Activated CD8-positive, alpha-beta memory T cell treated with anti-CD3 and anti-CD28 coated beads for 4 hours (primary cell): ENCODE results near the gene TMEM198.

Experiments used
- DNase-seq, 2 donors: peaks; one replicate each; pipeline ENCODE4 v3.0.0-alpha.2; 2020; ENCODE audit warnings: low read depth in 2 of 2

TMEM198 gene

DNA sequence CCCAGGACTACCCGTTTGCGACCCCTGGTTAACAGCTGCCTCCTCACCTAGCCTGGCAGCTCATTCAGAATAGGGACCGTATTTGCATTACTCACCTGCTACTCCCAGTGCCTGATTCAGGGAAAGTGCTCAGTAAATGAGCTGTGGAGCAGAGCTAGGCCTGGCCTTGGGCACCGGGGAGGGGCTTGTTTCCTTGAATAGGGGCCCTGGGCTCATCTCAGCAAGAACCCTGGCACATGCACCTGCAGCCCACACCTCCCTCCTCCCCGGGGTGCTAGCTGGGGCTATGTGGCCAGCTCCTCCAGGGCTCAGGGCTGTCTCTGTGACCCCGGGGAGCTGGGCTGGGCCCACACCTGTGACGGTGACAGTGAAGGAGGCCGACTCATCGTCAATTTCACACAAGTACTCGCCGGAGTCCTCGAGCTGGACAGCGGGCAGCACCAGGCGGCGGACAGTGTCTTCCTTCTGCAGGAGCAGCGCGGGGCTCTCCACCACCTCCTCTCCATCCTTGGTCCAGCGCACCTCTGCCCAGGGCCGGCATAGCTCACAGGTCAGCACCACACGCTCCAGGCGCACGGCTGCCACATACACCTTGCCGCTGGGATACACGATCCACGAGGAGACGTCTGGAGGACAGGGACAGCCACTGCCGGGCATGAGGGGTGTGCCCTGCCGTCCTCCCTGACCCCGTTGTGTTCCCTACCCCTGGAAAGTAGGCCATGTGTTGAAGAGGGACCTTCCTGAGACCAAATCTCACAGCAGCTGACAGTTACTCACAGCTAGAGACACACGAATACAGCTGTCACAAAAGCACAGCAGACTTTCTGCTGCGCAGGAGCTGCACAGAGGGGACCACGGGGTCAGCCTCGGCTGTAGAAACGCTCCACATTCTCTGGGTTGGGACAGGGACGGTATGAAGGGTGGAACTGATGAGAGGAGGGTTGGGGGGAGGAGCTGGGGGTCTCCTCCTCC, 18.5 kb downstream of the TMEM198 start:
- DNase-seq, result no peak

DNA sequence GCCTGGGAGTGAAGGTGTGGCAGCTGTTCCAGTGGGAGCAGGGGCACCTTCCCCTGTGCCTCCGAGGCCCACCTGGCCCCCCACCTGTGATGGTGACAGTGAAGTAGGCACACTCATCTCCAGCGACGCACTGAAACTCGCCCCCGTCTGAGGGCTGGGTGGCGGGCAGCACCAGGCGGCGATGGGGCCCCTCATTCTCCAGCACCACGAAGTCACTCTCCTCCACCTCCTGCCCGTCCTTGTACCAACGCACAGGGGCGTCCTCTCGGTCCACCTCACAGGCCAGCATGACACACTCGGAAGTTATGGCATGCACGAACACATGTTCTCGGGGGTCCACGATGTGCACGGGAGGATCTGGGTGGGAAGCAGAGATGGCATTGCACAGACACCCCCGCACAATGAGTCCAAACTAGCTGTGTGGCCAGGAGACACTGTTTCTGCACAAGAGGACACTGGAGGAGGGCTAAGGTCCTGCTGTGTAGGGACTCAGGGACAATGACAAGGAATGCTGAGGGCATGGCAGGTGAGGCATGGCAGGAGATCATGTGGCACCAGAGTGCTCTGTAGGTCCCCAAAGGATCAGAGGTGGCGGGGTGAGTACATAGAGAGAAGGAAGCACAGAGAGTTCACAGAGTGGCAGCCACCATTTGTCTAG, 19.6 kb downstream of the TMEM198 start:
- no peak for DNase-seq

DNA sequence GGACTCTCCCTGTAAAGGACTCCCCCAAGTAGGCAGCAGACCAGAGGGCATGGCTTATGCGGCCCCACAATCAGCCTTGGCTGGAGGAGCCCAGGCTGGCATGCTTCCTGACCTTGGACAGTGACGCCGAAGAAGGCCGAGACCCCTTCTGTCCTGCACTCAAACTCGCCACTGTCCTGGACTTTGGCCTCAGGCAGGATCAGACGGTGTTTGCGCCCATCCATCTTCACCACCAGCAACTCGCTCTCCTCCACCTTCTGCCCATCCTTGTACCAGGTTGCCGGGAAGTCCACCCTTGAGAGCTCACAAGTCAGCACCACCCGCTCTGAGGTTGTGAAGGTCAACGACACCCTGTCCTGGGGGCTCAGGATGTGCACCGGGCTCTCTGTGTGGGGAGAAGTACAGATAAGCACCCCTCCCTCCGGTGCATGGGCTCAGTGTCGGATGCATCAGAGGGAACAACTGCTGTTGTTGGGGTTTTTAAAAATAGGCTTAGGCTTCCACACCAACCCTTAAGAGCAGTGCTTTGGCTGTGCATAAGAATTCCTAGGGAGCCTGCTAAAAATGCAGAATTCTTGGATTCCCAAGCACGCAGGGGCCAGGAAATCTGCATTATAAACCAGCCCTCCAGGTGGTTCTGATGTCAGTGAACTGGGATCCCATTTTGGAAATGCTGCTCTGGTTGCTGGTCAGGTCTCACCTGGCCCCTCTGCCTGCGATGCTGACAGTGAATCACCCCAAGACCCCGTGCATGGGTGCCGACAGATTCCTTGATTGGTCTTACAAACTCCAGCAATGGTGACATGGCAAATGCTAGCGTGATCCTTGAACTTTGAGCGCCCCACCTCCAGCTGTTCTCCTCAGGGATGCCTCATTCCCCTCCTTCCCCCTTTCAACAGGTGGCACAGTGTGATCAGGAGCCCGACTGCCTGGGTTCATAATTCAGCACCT, 21.6 kb downstream of the TMEM198 start:
- DNase-seq, result no peak

DNA sequence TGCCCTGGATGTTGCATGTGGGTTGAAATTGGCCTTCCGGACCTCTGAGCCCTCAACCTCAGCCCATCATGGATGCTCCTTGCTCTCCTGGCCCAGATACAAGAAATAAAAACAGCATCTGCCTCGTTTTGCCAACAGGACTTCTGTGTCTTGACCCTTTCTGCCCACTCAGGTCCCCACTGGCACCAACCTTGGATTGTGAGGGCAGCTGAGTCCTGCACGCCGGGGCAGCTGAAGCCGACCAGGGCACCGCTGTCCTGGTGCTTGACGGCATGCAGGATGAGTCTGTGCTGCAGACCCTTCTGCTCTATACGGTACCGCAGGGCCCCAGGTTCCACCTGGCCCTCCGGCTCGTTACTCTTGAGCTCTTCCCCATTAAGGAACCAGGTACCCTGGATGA, 22.8 kb downstream of the TMEM198 start:
- no peak for DNase-seq

DNA sequence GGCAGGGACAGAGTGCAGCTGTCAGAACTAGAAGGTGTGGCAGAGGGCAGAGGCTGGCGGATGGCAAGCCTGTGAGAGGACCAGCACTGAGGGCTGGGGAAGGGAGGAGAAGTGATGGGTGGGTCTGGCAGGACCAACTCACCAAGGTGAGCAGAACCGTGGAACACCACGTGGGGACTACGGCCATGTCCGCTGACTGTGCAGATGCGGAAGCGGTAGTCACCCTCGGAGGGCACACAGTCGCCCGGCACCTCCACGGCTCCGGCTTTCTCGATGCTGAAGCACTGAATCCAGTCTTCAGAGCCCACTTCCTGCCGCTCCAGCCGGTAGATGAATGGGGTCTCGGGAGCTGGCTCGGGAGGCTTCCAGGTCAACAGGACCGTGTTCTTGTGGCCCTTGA, 23.3 kb downstream of the TMEM198 start:
- DNase-seq, result no peak

DNA sequence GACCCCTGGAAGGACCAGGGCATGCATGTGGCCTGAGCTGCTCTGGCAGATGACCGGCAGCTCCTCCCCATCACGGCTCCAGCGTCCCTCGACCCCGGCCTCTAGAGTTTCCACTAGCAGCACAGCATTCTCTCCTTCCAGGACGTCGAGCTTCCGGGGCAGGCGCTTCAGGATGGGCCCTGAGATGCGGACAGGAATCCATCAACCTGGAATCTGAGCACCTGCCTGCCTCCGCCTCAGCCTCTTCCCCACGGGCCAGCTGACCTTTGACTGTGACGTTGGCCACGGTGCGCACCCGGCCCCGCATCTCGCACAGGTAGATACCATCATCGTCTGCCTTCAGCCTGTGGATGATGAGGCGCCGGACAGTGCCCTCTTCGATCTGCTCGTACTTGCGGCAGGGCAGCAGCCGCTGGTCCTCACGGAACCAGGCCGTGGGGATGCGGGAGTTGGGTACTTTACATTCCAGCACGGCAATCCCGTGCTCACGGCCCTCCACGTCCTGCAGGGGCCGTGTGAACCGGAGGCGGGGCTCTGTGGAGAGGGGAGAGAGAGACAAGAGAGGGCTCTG, 24.0 kb downstream of the TMEM198 start:
- DNase-seq, result no peak

DNA sequence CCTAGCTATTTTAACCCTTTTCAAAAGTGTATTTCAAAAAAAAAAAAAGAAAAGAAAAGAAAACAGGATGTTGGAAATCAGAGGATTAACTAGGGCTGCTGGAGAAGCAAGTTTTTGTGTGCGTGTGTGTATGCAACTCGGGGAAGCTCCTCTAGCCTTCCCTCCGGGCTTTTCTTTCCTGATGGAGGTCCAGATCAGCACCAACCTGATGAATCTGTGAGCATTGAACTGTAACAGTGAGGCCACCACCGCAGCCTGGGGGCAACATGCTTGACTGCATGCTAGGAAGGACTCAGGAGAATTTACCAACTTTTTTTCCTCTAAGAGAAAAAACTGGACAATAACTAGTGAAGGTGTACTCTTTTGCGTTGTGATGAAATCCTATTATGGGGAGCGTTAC, 25.2 kb downstream of the TMEM198 start:
- DNase-seq, result no peak

DNA sequence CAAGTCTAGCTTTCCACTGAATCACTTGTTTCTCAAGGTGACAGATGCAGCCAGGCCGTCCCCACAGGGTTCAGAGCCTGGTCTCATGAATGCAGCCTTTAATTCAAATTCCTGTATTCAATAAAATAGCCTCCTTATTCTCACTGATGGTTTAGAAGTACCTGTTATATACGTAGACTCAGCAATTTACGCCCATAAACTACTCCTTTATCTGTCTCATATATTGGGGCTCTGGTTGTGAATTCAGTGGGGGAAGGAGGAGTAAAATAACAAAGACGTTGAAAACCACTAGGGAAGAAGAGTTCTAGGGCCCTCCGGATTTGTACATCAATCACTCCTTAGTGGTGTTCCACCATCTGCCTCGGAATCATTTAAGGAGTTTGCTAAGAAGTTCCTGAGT, 25.8 kb downstream of the TMEM198 start:
- no peak for DNase-seq

DNA sequence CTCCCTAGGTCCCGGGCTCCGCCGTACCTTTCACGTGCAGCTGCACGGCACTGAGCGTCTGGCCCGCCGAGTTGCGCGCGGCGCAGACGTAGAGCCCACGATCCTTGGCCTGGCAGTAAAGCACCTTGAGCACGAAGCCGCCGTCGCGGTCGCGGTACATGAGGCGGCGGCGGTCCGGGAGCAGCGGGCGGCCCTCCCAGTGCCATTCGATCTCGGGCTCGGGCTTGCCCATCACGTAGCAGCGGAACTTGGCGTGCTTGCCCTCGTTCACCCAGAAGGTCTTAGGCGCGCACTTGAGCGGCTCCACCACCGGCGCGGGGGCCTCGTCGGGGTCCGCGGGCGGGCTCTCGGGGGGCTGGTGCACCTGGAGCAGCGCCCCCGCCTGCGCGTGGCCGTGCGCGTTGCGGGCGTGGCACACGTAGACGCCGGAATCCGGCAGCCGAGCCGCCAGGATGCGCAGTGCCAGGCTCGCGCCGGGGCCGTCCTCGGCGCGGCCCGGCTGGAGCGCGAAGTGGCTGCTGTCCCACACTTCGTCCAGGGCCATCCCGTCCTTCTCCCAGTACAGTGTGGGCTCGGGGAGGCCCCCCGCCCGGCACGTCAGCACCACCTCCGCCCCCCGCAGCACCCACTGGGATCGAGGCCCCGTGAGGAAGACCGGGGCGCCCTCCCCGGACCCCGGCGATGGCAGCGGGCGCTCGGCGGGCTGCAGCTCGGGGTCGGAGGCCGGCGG, 26.5 kb downstream of the TMEM198 start:
- DNase-seq, result no peak

DNA sequence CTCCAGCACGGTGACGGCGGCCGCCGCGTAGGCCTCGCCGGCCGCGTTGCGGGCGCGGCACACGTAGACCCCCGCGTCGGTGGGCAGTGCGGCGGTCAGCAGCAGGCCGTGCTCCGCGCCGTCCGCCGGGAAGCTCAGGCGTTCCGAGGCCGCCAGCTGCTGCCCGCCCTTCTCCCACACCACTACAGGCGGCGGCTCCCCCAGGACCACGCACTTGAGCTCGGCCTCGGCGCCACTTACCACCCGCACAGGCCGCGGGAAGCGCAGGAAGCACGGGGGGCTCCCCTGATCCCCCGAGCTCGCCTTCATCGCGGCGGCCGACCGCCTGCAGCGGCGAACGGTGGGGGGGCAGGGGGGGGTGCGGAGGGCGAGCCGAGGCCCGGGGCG, 27.1 kb downstream of the TMEM198 start:
- no peak for DNase-seq

DNA sequence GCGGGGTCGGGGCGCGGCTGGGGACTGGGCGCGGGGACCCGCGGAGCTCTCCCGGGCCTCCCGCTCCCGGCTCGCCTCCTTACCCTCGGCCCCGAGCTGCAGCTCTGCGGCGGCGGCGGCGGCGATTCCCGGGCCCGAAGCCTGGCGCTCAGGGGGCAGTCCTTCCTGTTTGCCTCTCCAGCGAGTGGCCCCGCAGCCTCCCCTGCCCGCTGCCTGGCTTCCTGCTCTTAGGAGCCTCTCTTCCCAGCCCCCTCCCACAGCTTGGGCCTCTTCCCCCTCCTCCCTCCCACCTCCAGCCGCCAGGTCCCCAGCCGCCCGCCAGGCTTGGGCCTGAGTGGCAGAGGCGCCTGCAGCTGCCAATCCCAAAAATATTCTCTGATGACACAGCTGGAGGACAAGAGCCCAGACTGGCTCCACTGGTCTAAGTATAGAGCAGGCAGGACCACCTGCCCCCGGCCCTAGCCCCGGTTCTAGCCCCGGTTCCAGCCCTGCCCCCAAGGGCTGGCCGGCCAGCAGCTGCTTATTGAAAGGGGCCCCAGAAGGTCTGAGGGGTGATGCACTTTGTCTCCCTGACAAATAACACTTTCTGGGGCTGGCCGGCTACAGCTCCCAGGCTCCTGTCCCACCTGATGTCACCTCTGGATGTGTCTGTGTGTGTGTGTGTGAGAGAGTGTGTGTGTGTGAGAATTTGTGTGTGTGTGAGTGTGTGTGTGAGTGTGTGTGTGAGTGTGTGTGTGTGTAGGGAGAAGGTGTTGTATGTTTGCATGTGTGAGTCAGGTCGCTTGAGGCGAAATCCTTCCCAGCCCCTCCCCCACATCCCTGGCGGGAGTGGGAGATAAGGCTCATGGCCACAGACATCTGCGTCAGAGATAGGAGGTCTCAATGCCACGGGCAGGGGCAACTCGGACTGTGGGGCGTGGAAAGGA, 27.7 kb downstream of the TMEM198 start, which contains the start of gene OBSL1:
Gene OBSL1, minus strand, starts transcription at position 229 of the 926 bp plus-strand sequence. CDS start 307 bp downstream, outside the sequence.
- no peak for DNase-seq

DNA sequence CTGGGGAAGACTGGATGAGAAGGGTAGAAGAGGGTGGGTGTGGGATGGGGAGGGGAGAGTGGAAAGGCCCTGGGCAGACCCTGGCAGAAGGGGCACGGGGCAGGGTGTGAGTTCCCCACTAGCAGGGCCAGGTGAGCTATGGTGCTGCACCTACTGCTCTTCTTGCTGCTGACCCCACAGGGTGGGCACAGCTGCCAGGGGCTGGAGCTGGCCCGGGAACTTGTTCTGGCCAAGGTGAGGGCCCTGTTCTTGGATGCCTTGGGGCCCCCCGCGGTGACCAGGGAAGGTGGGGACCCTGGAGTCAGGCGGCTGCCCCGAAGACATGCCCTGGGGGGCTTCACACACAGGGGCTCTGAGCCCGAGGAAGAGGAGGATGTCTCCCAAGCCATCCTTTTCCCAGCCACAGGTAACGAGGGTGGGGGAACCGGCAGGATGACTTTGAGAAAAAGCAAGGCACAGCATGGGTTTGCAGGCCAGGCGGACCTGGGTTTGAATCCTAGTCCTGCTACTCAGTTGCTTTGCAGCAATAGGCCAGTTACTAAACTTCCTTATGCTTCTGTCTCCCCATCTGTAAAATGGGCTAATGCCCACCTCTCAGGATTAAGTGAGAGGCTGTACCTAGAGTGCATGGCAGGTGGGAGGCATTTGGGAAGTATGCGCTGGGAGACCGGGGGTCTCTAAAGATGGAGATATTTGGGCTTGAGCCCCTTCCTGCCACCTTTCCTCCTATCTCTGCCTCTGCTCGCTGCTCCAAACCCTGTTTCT, 28.6 kb downstream of the TMEM198 start, which contains the start of gene INHA:
Gene INHA, plus strand, starts transcription at position 74 of the 765 bp plus-strand sequence. Its CDS starts 65 bp downstream, at position 139.
- no peak for DNase-seq

DNA sequence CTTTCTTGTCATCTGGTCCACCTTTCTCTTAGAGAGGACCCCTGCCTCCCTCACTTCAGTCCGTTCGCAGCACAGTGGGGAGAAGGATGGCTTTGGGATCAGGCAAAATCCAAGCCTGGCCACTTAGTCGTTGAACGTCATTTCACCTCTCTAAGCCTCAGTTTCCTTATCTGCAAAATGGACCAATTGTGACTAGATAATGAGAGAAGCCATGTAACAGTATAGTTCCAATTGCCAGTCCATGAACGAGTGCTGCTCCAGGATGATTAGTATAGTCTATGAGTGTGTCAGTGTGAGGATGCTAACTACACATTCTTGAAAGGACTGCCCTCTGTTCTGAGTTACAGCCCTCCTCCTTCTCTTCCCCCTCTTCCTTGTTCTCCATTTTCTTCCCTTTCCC, 29.3 kb downstream of the TMEM198 start:
- no peak for DNase-seq

DNA sequence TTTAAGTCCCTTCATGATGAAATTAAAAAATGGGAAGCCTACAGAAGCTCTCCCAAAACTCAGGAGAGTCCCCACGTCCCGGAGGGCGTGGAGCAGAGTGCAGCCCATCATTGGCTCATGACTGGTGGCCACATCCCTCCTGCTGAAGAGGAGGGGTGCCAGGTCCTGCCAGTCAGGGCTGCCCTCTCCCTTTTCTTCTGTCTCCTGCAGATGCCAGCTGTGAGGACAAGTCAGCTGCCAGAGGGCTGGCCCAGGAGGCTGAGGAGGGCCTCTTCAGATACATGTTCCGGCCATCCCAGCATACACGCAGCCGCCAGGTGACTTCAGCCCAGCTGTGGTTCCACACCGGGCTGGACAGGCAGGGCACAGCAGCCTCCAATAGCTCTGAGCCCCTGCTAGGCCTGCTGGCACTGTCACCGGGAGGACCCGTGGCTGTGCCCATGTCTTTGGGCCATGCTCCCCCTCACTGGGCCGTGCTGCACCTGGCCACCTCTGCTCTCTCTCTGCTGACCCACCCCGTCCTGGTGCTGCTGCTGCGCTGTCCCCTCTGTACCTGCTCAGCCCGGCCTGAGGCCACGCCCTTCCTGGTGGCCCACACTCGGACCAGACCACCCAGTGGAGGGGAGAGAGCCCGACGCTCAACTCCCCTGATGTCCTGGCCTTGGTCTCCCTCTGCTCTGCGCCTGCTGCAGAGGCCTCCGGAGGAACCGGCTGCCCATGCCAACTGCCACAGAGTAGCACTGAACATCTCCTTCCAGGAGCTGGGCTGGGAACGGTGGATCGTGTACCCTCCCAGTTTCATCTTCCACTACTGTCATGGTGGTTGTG, 30.9 kb downstream of the TMEM198 start:
- no peak for DNase-seq

DNA sequence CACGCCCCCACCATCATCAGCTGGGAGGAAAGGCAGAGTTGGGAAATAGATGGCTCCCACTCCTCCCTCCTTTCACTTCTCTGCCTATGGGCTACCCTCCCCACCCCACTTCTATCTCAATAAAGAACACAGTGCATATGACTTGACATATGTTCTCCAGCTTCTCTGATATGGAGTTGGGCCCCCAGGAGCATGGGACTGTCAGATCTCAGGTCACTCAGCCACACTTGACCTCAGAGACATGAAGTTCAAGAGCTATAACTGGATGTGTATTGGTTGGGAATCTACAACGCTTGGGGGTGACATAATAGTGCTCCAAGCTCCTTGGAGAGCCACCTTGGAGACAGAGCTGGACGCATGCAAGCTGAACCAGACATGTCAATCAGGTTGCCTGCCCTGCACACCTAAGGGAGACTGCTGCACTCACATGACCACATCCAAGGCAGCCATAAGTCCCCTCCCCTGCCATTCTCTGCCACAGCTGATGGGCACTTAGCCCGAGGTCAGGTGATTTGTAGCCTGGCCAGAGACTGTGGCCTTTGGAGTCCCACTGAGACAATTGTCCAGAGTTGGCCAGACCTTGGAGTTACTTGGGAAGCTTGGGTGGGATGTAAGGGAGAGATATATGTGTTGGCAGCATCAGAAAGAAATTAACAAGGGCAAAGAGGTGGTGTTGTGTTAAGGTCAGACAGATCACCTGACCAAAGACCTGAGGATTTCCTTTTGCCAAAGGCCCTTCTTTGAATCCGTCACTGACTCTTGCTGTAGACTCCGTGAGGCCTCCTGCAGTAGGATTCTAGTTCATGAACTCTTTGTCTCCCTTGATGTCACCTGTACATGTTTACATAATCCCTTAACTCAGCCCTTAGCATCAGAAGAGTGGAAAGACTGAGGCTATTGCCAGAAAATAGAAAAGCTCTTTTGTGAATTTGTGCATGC, 32.0 kb downstream of the TMEM198 start:
- DNase-seq, result no peak

DNA sequence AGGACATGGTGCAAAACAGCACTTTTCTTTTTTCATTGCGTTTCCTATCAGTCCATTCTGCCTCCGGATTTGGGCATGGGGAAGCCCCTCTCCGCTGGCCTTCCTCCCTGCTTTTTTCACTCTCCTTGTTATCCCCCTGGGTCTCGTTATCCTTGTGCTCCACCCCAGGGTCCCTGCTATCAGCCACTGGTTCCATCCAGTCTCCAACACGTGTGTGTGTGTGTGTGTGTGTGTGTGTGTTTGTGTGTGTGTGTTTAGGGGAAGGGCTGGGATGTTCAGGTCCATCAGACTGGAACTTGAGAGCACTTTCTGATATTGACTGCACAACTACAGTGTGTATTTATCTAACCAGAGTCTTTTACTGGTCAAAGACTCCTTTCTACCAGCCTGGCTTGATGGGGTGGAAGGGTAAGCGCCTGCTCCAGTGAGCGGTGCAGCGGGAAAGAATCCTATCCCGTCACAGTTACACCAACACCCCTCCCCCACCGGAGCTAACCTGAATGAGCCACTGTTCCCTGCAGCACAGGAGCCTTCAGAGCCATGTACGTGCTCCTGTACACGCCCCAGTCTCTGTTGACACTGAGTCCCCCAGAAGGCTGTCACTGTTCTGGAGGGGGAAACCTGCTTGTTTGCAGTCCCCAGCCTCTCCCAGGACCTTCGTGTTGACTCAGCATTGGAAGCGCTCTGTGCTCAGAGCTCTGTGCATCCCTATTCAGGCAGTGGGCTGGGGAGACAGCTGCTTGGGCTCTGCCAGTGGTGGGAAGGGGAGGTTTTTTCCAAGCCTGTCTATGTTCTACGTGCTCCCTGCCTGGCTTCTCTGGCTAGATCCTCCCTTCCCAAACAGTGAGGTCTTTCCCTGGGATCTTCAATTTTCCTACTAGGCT, 32.9 kb downstream of the TMEM198 start:
- no peak for DNase-seq
